Endothelial cell of umbilical vein (primary cell): Measurements from ENCODE around the gene KRT82. TPM values are rescaled to one million over a fixed set of nuclear protein-coding genes. Genes with fewer than 3 reads are reported as not detected.

Experiments used
- BruUV-seq: library from RNA; stranded (reverse); fragments of 400-500 nt; replicated peaks from 2 replicates; lab custom pipeline; 2021; lab: Mats Ljungman, UMichigan
- CTCF ChIA-PET: fragments of 300-600, 350-600 bp; sonication (Branson Sonifier 250); formaldehyde crosslinking; loops from one replicate; lab custom pipeline; 2021; ENCODE audit warnings: antibody characterized with exemption, inconsistent platforms; lab: Charles Lee
- POLR2A ChIA-PET: fragments of 300-600, 350-600 bp; sonication (Branson Sonifier 250); formaldehyde crosslinking; loops from one replicate; lab custom pipeline; 2021; ENCODE audit warnings: antibody characterized with exemption, inconsistent platforms; lab: Charles Lee
- DNase-seq: peaks from one replicate; pipeline ENCODE4 v3.0.0-alpha.2; 2011; ENCODE audit warnings: low read depth, low spot score
- FAIRE-seq: peaks from 2 replicates; lab custom pipeline; 2011; peaks lifted over from hg19 to GRCh38; lab: Jason Lieb, UNC
- H2AFZ ChIP-seq: 2 replicates; pipeline ENCODE4 v1.6.0; 2012; ENCODE audit warnings: low read depth, low read length, control low read depth, inconsistent platforms
- H3K27ac ChIP-seq: 2 replicates; pipeline ENCODE4 v1.5.1; 2011; ENCODE audit warnings: low read depth, mild to moderate bottlenecking, control low read depth, low read length, moderate library complexity; ENCODE audit not compliant: insufficient read depth
- H3K27me3 ChIP-seq, 2 experiments: 2 replicates each; pipeline versions ENCODE4 v1.6.0 to v1.6.1; 2011; ENCODE audit warnings: low read length in 2 of 2, mixed read lengths in 1 of 2; ENCODE audit not compliant: control insufficient read depth in 2 of 2, insufficient read depth in 2 of 2
- H3K36me3 ChIP-seq, 2 experiments: 2 replicates in 1 of 2; 3 replicates in 1 of 2; pipeline ENCODE4 v1.5.1; 2011; ENCODE audit warnings: low read length in 2 of 2, mild to moderate bottlenecking in 1 of 2, moderate library complexity in 1 of 2; ENCODE audit not compliant: control insufficient read depth in 2 of 2, insufficient read depth in 2 of 2; ENCODE audit errors: extremely low read depth in 1 of 2
- H3K4me1 ChIP-seq: 3 replicates; pipeline ENCODE4 v1.5.1; 2011; ENCODE audit warnings: mild to moderate bottlenecking, low read length; ENCODE audit not compliant: control insufficient read depth, insufficient read depth; ENCODE audit errors: extremely low read depth
- H3K4me2 ChIP-seq: 2 replicates; pipeline ENCODE4 v1.6.1; 2011; ENCODE audit warnings: low read length, control low read depth, mixed read lengths; ENCODE audit not compliant: insufficient read depth
- H3K4me3 ChIP-seq, 3 experiments: fragments of 200-600 bp in 1 of 3; sonication (generic), shearing (Covaris generic) in 1 of 3; replicated peaks in 1 of 3; 2 replicates each; pipeline ENCODE4 v1.5.1; 2011 to 2016; ENCODE audit warnings: control low read depth in 3 of 3, low read length in 3 of 3, mild to moderate bottlenecking in 2 of 3, inconsistent platforms in 1 of 3, low read depth in 1 of 3, moderate library complexity in 1 of 3; ENCODE audit not compliant: insufficient read depth in 1 of 3
- H3K79me2 ChIP-seq: 2 replicates; pipeline ENCODE4 v1.6.0; 2012; ENCODE audit warnings: low read length, inconsistent platforms; ENCODE audit not compliant: control insufficient read depth, insufficient read depth
- H3K9ac ChIP-seq: replicated peaks from 2 replicates; pipeline ENCODE3; 2011; ENCODE audit warnings: low read length, control low read depth; ENCODE audit not compliant: insufficient read depth; ENCODE audit errors: extremely low read depth
- H3K9me1 ChIP-seq: replicated peaks from 3 replicates; pipeline ENCODE4 v1.6.0; 2011; ENCODE audit warnings: mild to moderate bottlenecking, low read length; ENCODE audit not compliant: control insufficient read depth, insufficient read depth; ENCODE audit errors: extremely low read depth
- H3K9me3 ChIP-seq: replicated peaks from 2 replicates; pipeline ENCODE4 v1.5.1; 2012; ENCODE audit warnings: low read length, inconsistent platforms; ENCODE audit not compliant: control insufficient read depth, insufficient read depth
- H4K20me1 ChIP-seq: replicated peaks from 2 replicates; pipeline ENCODE3; 2011; ENCODE audit warnings: mild to moderate bottlenecking, low read length; ENCODE audit not compliant: control insufficient read depth, insufficient read depth; ENCODE audit errors: extremely low read depth
- EZH2 ChIP-seq: IDR thresholded peaks from 2 replicates; pipeline ENCODE4 v1.6.1; 2012; ENCODE audit warnings: borderline replicate concordance, low read depth, mild to moderate bottlenecking, moderate library complexity, low read length, inconsistent platforms; ENCODE audit not compliant: severe bottlenecking
- FOS ChIP-seq: IDR thresholded peaks from 2 replicates; pipeline ENCODE4 v1.6.1; 2011; ENCODE audit warnings: mild to moderate bottlenecking, low read length, moderate library complexity, borderline replicate concordance; ENCODE audit not compliant: insufficient read depth
- GATA2 ChIP-seq: IDR thresholded peaks from 2 replicates; pipeline ENCODE4 v1.7.0; 2011; ENCODE audit warnings: low read depth, mild to moderate bottlenecking, moderate library complexity, mixed read lengths, low read length; ENCODE audit not compliant: insufficient read length, insufficient read depth
- JUN ChIP-seq: IDR thresholded peaks from 2 replicates; pipeline ENCODE4 v1.6.1; 2011; ENCODE audit warnings: borderline replicate concordance, low read depth; ENCODE audit not compliant: insufficient read length, insufficient read depth
- MYC ChIP-seq: IDR thresholded peaks from one replicate; pipeline ENCODE4 v1.6.1; 2011; ENCODE audit warnings: mild to moderate bottlenecking, low read depth, low read length
- POLR2A ChIP-seq: IDR thresholded peaks from 2 replicates; pipeline ENCODE4 v1.6.1; 2012; ENCODE audit warnings: low read depth, mild to moderate bottlenecking, control low read depth, low read length
- POLR2AphosphoS5 ChIP-seq: IDR thresholded peaks from 2 replicates; pipeline ENCODE4 v1.6.1; 2012; ENCODE audit warnings: low read depth, mild to moderate bottlenecking, control low read depth, low read length, moderate library complexity; ENCODE audit not compliant: insufficient read depth
- dilution Hi-C: fragments of 300-500 bp; cut with MboI; formaldehyde crosslinking; loops from one replicate; pipeline ENCODE4 v1.15.0; 2019; ENCODE audit warnings: low sequenced_read_pairs; ENCODE audit not compliant: extremely low pct_ligation_motif_present
- intact Hi-C: fragments of 100-400 bp; cut with micrococcal nuclease; formaldehyde crosslinking; loops from one replicate; pipeline ENCODE4 v1.10.0; 2022
- polyA plus RNA-seq, 4 experiments: library from polyadenylated mRNA; depleted of rRNA in 3 of 4; stranded (reverse) in 3 of 4; unstranded in 1 of 4; fragments of >200 nt; gene quantifications; 2 replicates each; pipeline versions ENCODE4 v1.2.1 to v1.2.3, GENCODE V29; 2011 to 2012; ENCODE audit warnings: missing spikeins in 1 of 4
- total RNA-seq: library from RNA; stranded (reverse); gene quantifications from 2 replicates; pipeline ENCODE4 v1.2.3, GENCODE V29; 2021
- TF ChIP-seq, protein P1 (sequence below): IDR thresholded peaks from 2 replicates; pipeline ENCODE4 v1.6.1; 2011; ENCODE audit not compliant: insufficient read depth, insufficient read length
- TF ChIP-seq, protein P2 (sequence below), 2 donors: IDR thresholded peaks; 1 replicate in 1 of 2; 2 replicates in 1 of 2; pipeline ENCODE4 v1.5.1; 2011; ENCODE audit warnings: low read length in 2 of 2, mild to moderate bottlenecking in 2 of 2, moderate library complexity in 2 of 2, control low read depth in 1 of 2, inconsistent platforms in 1 of 2, low read depth in 1 of 2; ENCODE audit not compliant: insufficient read depth in 1 of 2; ENCODE audit errors: extremely low read depth in 1 of 2

Gene KRT82
- total and polyA plus RNA-seq, 2 donors (not counting 3 experiments of a cell fraction or from before 2014, with no cell fraction given), result not detected

DNA sequence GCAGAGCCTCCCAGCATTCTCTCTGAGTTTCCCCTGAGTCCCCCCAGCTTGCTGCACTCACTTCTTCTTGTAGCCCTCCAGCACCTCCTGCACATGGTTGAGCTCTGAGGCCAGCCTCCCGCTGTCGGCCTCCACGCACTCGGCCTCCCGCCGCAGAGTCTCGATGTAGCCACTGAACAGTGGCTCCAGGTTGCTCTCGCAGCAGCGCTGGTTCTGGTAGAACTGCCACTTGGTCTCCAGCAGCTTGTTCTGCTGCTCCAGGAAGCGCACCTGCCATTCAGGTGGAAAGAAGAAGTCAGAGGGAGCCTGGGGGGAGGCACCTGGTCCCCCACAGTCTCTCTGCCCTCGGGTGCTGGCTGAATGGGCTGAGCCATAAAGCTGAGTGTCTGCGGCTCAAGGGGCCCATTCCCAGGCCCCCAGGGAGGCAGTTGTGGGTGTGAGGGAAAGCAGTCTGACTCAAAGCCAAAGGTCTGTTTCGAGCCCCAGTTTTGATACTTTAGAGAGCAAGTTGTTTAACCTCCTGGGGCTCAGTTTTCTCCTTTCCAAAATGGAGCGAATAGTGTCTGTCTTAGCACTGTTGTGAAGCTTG, 41.1 kb downstream of the KRT82 start:
- POLR2A ChIA-PET, result no interaction called here
- Histone ChIP-seq H3K9me3 (no peaks in the 10 kb centered on the region), H3K36me3 (no peaks in the 10 kb centered on the region), H3K9ac (no peak overlapping the region), H3K9me1 (no peaks in the 10 kb centered on the region), H3K27ac (no peak overlapping the region), H2AFZ (no peak overlapping the region), H3K27me3 (peaks cover 2 to 10% of the 10 kb centered on the region in 2 experiments), H4K20me1 (no peaks in the 10 kb centered on the region), H3K4me2 (no peak overlapping the region), H3K79me2 (no peaks in the 10 kb centered on the region), H3K4me1 (no peaks in the 10 kb centered on the region), H3K4me3 (no peak overlapping the region)
- DNase-seq (no peak), FAIRE-seq (no peak)
- TF ChIP-seq, protein P1, sequence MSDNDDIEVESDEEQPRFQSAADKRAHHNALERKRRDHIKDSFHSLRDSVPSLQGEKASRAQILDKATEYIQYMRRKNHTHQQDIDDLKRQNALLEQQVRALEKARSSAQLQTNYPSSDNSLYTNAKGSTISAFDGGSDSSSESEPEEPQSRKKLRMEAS, result no peak
- TF ChIP-seq MYC (no peak), EZH2 (no peak), JUN (no peak), POLR2AphosphoS5 (no peak), POLR2A (no peak), FOS (no peak), GATA2 (no peak)
- TF ChIP-seq, protein P2, sequence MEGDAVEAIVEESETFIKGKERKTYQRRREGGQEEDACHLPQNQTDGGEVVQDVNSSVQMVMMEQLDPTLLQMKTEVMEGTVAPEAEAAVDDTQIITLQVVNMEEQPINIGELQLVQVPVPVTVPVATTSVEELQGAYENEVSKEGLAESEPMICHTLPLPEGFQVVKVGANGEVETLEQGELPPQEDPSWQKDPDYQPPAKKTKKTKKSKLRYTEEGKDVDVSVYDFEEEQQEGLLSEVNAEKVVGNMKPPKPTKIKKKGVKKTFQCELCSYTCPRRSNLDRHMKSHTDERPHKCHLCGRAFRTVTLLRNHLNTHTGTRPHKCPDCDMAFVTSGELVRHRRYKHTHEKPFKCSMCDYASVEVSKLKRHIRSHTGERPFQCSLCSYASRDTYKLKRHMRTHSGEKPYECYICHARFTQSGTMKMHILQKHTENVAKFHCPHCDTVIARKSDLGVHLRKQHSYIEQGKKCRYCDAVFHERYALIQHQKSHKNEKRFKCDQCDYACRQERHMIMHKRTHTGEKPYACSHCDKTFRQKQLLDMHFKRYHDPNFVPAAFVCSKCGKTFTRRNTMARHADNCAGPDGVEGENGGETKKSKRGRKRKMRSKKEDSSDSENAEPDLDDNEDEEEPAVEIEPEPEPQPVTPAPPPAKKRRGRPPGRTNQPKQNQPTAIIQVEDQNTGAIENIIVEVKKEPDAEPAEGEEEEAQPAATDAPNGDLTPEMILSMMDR (IDR thresholded peaks at IDR 0.05; ENCODE audit: extremely low read depth in 1 of 2, insufficient read depth in 1 of 2, low read depth in 1 of 2, low read length in 2 of 2), result no peak
- CTCF ChIA-PET, result interaction anchor here (0.8 to 1.6 kb wide), 6 partner anchors 8 to 616 kb away, joined by 3 to 5 read pairs (median 3); no protein-coding TSS in a partner anchor
- intact Hi-C loops, result no loop called here
- BruUV-seq, result no TSS peak
- dilution Hi-C loops, result no loop called here
